ENCODE results near the gene SLC17A1. TPM values are rescaled to one million over a fixed set of nuclear protein-coding genes. Genes with fewer than 3 reads are reported as not detected.

SLC17A1 gene
- total and polyA plus RNA-seq, 2 of the 13 experiments (the other 11 are each of a cell fraction or from before 2014, with no cell fraction given): 0.09 to 2.1 TPM

DNA sequence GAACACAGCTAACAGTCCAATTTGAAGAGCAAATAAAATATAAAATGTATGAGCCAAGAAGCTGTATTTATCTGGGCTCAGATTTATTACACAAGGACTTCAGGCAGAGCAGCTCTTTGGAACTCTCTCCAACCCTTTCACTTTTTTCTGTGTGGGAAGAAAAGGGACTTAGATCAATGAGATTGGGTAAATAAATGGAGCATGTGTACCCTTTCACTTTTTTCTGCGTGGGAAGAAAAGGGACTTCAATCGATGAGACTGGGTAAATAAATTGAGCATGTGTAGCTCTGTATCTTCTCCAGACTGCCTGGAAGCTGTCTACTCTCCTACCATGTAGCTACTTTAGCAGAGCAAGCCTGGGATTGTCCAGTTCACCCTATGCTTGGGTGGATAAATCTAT is 31.5 kb upstream of the SLC17A1 start (continued):
- TF ChIP-seq ZNF224 (CRISPR knock-in tag; IDR thresholded peaks at IDR 0.05) (no peak), SOX13 (IDR thresholded peaks at IDR 0.05) (no peak), SOX13 (CRISPR knock-in tag; conservative IDR thresholded peaks at IDR 0.05 in 1 of 2, IDR thresholded peaks at IDR 0.05 in 1 of 2) (peak in 1 of 2 experiments; percentile 39; a peak in 1 of 4 replicates), NBN (conservative IDR thresholded peaks at IDR 0.05) (no peak), IRF2 (CRISPR knock-in tag; IDR thresholded peaks at IDR 0.05) (0 out of 2 replicates have a peak, but pooled peaks have one; percentile 34), ISL2 (CRISPR knock-in tag; IDR thresholded peaks at IDR 0.05) (peak; percentile 57; the same call in 1 of the 2 replicates), DMAP1 (CRISPR knock-in tag; IDR thresholded peaks at IDR 0.05) (no peak), MIER3 (CRISPR knock-in tag; IDR thresholded peaks at IDR 0.05; ENCODE audit: borderline replicate concordance) (no peak), ZNF207 (IDR thresholded peaks at IDR 0.05; ENCODE audit: borderline replicate concordance) (no peak), FOXP4 (CRISPR knock-in tag; IDR thresholded peaks at IDR 0.05) (peak; percentile 50; the same call in 1 of the 2 replicates), ZNF740 (CRISPR knock-in tag; IDR thresholded peaks at IDR 0.05) (no peak), ZNF282 (IDR thresholded peaks at IDR 0.05; ENCODE audit: partially characterized antibody) (no peak), ZNF839 (CRISPR knock-in tag; IDR thresholded peaks at IDR 0.05; ENCODE audit: borderline replicate concordance) (no peak), ZFP82 (CRISPR knock-in tag; IDR thresholded peaks at IDR 0.05; ENCODE audit: borderline replicate concordance) (no peak), PPARG (CRISPR knock-in tag; conservative IDR thresholded peaks at IDR 0.05) (peak; percentile 55; the same call in 1 of the 2 replicates), SP2 (CRISPR knock-in tag; IDR thresholded peaks at IDR 0.05) (no peak), HNF4A (CRISPR knock-in tag; IDR thresholded peaks at IDR 0.05) (0 out of 2 replicates have a peak, but pooled peaks have one; percentile 16), GPBP1L1 (CRISPR knock-in tag; IDR thresholded peaks at IDR 0.05) (no peak), HOXA3 (CRISPR knock-in tag; IDR thresholded peaks at IDR 0.05) (no peak)
- TF ChIP-seq, protein P1, sequence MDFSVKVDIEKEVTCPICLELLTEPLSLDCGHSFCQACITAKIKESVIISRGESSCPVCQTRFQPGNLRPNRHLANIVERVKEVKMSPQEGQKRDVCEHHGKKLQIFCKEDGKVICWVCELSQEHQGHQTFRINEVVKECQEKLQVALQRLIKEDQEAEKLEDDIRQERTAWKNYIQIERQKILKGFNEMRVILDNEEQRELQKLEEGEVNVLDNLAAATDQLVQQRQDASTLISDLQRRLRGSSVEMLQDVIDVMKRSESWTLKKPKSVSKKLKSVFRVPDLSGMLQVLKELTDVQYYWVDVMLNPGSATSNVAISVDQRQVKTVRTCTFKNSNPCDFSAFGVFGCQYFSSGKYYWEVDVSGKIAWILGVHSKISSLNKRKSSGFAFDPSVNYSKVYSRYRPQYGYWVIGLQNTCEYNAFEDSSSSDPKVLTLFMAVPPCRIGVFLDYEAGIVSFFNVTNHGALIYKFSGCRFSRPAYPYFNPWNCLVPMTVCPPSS (IDR thresholded peaks at IDR 0.05): no peak
- TF ChIP-seq, protein P2, sequence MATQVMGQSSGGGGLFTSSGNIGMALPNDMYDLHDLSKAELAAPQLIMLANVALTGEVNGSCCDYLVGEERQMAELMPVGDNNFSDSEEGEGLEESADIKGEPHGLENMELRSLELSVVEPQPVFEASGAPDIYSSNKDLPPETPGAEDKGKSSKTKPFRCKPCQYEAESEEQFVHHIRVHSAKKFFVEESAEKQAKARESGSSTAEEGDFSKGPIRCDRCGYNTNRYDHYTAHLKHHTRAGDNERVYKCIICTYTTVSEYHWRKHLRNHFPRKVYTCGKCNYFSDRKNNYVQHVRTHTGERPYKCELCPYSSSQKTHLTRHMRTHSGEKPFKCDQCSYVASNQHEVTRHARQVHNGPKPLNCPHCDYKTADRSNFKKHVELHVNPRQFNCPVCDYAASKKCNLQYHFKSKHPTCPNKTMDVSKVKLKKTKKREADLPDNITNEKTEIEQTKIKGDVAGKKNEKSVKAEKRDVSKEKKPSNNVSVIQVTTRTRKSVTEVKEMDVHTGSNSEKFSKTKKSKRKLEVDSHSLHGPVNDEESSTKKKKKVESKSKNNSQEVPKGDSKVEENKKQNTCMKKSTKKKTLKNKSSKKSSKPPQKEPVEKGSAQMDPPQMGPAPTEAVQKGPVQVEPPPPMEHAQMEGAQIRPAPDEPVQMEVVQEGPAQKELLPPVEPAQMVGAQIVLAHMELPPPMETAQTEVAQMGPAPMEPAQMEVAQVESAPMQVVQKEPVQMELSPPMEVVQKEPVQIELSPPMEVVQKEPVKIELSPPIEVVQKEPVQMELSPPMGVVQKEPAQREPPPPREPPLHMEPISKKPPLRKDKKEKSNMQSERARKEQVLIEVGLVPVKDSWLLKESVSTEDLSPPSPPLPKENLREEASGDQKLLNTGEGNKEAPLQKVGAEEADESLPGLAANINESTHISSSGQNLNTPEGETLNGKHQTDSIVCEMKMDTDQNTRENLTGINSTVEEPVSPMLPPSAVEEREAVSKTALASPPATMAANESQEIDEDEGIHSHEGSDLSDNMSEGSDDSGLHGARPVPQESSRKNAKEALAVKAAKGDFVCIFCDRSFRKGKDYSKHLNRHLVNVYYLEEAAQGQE (IDR thresholded peaks at IDR 0.05; ENCODE audit: borderline replicate concordance in 1 of 2, low read depth in 1 of 2, low read length in 2 of 2): no peak

Measured in HepG2 (cell line).